HG02759 (cell line): ENCODE data around the gene SLAIN2.
"Not testable (repeated sequence)": the region's sequence is repeated elsewhere in the genome, so short reads cannot be mapped to it uniquely, and the experiment has no call there.

Source experiments
- ATAC-seq: cut with Tn5 transposase; IDR thresholded peaks from one replicate; pipeline ENCODE4 v1.9.1; 2021; ENCODE audit warnings: mild to moderate bottlenecking, moderate library complexity; ENCODE audit not compliant: unreplicated experiment

SLAIN2 gene

GRCh38 chr4:48340965-48341775 is at the start of gene SLAIN2:
Gene SLAIN2 (plus strand): TSS chr4:48341529. CDS start chr4:48341740, 211 bp downstream.
- peak; percentile 88 for ATAC-seq

- ATAC-seq, result not testable (repeated sequence)
Measured at GRCh38 chr4:48292218-48292790, 49.0 kb upstream of the SLAIN2 start.

DNA sequence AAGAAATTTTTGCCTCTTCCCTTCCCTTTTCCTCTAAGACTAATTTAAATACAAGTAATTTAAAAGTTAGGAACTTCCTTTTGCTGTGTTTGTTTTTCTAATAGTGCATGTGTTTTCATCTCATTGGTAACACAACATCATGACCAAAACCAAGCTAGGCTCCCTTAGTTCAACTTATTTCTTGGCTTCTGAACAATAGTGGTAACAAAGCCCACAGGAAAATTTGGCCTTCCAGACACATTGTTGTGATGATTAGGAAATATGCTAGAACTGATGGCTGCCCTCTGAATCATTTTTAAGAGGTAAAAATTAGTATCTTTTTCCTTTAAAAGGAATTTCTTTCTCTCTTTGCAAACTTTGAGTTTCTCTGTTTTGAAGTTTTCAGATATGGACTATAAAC is 46.2 kb upstream of the SLAIN2 start:
- no peak for ATAC-seq

- ATAC-seq, result peak; percentile 89
Measured at GRCh38 chr4:48296365-48296764, 45.0 kb upstream of the SLAIN2 start.

DNA sequence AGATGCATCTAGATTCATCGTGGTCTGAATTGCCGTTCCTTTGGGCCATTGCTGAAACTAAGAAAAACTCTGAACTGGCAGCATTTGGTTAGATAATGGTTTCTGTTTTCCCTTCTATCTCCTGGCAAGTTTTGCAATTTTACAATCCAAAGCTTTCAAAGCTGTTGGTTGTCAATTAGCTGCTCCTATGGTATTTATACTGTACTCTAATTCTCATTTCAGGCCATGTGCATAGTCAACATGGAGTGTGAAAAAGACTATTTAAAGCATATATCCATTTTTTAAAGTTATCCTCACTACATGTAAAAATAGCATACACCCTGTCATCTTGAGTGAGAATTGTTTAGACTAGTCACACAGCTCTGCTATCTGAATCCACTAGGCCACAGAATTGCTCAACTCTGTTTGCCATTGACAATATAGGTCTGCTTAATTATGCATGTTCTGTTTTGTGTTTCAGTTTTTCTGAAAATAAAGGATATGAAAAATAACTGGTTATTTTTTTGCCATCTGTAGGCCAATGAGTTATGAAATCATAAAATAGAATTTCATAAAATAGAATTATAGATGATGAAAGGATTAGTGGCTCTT is 44.0 kb upstream of the SLAIN2 start:
- no peak for ATAC-seq

- ATAC-seq, result no peak
Measured at GRCh38 chr4:48299560-48299959, 41.8 kb upstream of the SLAIN2 start.

DNA sequence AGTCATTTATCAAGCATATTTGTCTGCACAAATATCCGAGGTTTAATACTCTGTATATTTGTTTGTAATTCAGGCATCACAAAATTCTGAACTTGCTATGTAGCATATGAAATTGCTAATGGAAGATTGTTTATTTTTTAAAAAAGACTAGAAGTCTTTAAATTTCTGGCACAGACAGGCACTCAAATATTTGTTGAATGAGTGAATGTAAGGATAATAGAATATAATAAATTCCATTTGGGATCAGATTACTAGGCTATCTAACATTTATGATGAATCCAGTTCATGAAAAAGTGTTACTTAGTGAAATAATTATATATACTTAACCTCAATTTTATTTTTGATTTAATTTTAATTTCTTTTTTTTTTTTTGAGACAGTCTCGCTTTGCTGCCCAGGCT is 41.3 kb upstream of the SLAIN2 start:
- no peak for ATAC-seq

DNA sequence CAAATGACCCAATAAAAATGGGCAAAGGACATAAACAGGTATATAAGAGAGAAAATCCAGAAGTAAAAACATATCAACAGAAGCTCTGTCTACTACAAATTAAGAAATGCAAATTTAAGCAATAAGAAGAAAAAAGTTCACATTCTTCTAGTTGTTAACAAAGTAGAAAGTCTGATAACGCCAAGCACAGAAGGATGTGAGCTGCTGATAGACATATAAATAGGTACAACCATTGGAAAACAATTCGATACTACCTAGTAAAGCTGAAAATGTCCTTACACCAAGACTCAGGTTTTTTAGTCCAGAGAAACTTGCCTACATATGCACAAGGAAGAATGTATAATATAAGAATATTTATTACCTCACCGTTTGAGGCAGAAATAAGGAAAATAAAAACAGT is 35.8 kb upstream of the SLAIN2 start:
- ATAC-seq, result no peak

- ATAC-seq, result peak; percentile 79
Measured at GRCh38 chr4:48307528-48307927, 33.8 kb upstream of the SLAIN2 start.

GRCh38 chr4:48308901-48309300 is 32.4 kb upstream of the SLAIN2 start:
- no peak for ATAC-seq

DNA sequence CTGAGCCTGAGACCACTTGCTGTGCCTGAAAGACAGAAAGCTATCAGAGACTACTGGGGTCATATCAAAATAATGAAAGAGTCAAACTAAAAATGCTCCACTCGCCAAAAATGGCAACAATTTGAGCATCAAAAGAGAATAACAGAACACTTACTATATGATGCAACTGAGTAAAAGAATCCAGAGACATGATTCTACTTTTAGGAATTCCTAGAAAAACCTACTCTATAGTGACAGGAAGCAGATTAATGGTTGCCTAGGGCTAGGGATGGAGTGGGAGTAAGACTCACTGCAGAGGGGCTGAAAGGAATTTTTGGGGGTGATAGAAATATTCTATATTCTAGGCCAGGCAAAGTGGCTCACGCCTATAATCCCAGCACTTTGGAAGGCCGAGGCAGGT is 29.4 kb upstream of the SLAIN2 start:
- no peak for ATAC-seq

DNA sequence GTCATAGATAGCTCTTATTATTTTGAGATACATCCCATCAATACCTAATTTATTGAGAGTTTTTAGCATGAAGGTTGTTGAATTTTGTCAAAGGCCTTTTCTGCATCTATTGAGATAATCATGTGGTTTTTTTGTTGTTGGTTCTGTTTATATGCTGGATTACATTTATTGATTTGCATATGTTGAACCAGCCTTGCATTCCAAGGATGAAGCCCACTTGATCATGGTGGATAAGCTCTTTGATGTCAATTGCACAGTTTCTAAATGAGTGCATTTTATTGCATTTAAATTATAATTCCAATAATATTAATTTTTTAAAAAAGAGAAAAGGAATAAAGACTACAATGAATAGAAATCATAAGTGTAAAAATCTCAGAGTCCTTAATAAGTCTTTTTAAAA is 26.6 kb upstream of the SLAIN2 start:
- ATAC-seq, result not testable (repeated sequence)

- peak; percentile 81 for ATAC-seq
Measured at GRCh38 chr4:48315728-48316630, 25.4 kb upstream of the SLAIN2 start.

DNA sequence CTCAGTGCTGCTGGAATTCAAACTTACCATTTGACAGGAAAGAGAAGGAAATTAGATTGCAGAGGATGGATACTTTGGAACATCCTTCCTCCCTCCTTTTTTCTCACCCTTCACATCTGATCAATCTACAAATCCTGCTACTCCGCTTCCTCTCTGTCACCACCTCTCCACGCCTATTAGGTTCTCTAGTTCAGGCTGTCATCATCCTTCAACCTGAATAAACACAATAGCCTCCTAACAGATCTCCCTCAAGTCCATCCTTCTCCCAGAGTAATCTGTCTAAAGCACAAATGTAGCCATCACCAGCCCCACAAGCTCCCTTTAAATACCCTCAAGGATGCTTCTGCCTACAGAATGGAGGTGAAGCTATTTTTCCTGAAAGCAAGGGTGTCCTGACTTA is 20.0 kb upstream of the SLAIN2 start:
- no peak for ATAC-seq

- no peak for ATAC-seq
Measured at GRCh38 chr4:48322063-48322462, 19.3 kb upstream of the SLAIN2 start.

GRCh38 chr4:48324281-48324680 is 17.0 kb upstream of the SLAIN2 start:
- no peak for ATAC-seq

DNA sequence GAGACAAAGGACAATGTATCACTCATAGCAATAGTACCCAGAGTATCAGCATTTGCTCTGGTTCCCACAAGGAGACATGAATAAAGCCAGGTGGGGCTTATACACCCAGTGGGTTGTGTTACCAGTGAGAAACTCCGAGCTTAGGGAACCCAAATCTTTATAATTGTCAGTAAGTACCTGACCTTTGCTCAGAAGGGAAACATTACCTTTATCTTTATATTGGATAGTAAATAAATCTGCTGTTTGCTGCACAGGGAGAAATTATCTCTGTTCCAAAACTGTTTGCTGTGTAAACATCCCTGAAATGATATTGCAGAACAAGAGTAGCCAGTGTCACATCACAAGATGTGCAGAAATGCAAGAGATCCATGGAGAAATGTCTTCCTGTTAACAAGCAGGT is 12.1 kb upstream of the SLAIN2 start:
- no peak for ATAC-seq

GRCh38 chr4:48329976-48330375 is 11.4 kb upstream of the SLAIN2 start:
- no peak for ATAC-seq

DNA sequence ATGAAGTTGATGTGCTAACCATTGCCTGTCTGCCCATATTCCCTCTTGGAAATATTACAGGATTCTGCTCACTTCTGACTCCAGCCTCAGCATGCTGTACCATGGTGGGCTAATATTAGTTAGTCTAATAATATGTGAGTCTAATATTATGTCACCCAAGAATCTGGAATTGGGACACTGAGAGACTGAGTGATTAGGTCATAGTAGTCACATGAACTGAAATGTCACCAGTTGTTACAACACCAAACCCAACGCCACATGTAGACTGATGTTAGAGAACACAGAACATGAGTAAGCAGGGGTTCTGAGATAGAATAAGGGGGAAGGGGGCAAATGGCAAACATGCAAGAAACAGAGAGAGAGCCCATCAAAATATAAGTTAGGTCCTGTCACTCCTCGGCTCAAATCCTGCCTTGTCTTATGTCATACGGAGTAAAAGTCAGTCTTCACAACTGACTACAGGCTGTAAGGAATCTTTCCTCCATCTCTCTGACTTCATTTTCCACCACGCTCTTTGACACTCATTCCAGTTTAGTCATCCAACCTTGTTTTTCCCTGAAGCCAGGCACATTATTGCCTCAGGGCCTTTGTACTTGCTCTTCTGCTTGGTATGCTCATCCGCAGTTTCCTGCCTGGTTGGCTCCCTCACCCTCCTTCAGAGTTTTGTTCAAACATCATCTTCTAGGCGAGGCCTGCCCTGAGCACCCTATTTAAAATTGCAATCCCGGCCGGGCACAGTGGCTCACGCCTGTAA is 9.6 kb upstream of the SLAIN2 start:
- no peak for ATAC-seq

DNA sequence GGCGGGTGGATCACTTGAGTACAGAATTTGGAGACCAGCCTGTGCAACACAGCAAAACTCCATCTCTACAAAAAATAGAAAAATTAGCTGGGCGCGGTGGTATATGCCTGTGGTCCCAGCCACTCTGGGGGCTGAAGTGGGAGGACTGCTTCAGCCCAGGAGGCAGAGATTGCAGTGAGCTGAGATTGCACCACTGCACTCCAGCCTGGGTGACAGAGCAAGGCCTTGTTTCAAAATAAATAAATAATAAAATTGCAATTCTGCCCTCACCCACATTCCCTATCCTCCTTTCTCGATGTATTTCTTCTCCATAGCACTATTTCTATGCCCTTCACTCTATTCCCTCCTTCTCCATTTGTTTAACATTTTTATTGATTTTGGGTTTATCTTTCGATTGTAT is 8.7 kb upstream of the SLAIN2 start:
- ATAC-seq, result no peak
